ENCODE measurements around the gene MRPL14. TPM values are rescaled to one million over a fixed set of nuclear protein-coding genes. Genes with fewer than 3 reads are reported as not detected.

Gene MRPL14
- total RNA-seq, 4 donors from 2014 or later: 41.7 to 60.3 (median 53.6) TPM

DNA sequence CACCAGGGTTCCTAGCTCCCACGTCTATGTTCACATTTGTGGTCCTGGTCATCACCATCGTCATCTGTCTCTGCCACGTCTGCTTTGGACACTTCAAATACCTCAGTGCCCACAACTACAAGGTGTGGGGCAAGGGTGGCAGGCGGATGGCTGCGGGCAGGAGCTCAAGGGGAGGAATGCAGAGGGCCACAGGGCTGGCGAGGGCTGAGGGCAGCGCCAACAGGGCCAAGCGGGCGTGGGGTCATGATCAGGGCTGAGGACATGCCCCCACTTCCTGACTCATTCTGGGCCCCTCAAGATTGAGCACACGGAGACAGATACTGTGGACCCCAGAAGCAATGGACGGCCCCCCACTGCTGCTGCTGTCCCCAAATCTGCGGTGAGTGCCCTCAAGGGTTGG is 26.8 kb upstream of the MRPL14 start:
- no peak for DNase-seq
- Histone ChIP-seq H3K4me1 (peaks cover 0 to 7% (median 0%) of the 10 kb centered on the region in 3 donors), H3K27ac (no peak overlapping the region), H3K9me3 (no peaks in the 10 kb centered on the region), H3K36me3 (peaks cover under 1 to 42% (median 7%) of the 10 kb centered on the region in 3 donors), H3K4me3 (no peak overlapping the region), H3K27me3 (no peaks in the 10 kb centered on the region)
- TF ChIP-seq, protein P1, sequence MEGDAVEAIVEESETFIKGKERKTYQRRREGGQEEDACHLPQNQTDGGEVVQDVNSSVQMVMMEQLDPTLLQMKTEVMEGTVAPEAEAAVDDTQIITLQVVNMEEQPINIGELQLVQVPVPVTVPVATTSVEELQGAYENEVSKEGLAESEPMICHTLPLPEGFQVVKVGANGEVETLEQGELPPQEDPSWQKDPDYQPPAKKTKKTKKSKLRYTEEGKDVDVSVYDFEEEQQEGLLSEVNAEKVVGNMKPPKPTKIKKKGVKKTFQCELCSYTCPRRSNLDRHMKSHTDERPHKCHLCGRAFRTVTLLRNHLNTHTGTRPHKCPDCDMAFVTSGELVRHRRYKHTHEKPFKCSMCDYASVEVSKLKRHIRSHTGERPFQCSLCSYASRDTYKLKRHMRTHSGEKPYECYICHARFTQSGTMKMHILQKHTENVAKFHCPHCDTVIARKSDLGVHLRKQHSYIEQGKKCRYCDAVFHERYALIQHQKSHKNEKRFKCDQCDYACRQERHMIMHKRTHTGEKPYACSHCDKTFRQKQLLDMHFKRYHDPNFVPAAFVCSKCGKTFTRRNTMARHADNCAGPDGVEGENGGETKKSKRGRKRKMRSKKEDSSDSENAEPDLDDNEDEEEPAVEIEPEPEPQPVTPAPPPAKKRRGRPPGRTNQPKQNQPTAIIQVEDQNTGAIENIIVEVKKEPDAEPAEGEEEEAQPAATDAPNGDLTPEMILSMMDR (IDR thresholded peaks at IDR 0.05): no peak
- TF ChIP-seq POLR2A (IDR thresholded peaks at IDR 0.05): no peak
- intact Hi-C loops (cut with DNase I): no loop called here
- 84% methylated on average over 9 of the region's 12 CpGs; no CpG with 5 or more reads in 1 of the 2 donors for WGBS, 2 donors

DNA sequence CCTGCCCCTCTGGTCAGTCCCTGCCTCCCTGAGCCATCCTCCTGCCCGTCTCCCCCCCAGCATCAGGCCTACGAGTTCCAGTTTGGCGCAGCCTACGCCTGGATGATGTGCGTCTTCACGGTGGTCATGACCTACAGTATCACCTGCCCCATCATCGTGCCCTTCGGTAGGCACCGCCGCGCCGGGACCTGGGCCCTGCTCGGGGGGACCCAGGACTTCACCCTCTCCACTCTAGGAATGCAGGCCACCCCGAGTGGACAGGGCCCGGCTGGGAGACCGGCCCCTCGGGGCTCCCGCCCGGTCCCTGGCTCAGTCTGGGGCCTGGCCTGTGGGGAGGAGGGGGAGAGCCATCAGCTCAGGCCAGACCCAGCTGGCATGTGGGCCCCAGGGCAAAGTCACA is 25.3 kb upstream of the MRPL14 start:
- WGBS, 2 donors: 80 to 96% methylated on average over 1 to 10 of the region's 19 CpGs
- no peak for DNase-seq
- peaks cover 7 to 58% (median 13%) of the 10 kb centered on the region in 3 donors for H3K36me3 ChIP-seq
- intact Hi-C loops (cut with DNase I): loop anchor here (2.0 kb wide), 1 partner anchor 52 kb away; no protein-coding TSS in a partner anchor
- no peak overlapping the region for H3K4me3 ChIP-seq
- TF ChIP-seq, protein P1 (IDR thresholded peaks at IDR 0.05): no peak
- no peak for TF ChIP-seq POLR2A (IDR thresholded peaks at IDR 0.05)
- no peaks in the 10 kb centered on the region for H3K27me3 ChIP-seq
- H3K9me3 ChIP-seq: no peaks in the 10 kb centered on the region
- peaks cover 0 to 7% (median 0%) of the 10 kb centered on the region in 3 donors for H3K4me1 ChIP-seq
- no peak overlapping the region for H3K27ac ChIP-seq

DNA sequence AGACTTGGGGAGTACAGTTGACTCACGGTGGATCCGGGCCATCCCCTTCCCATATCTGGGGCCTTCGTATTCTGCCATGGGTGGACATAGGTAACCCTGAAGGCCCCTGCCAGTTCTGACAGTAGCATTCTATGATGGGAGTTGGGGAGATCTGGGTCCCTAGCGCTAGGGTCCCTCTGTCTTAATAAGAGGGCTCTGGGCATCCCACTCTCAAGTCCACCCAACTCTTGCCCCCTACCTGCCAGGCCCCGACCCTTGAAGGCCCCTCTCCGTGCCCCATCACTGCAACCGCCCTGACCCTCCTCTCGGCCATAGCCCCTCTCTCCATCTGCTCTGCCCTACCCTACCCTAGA is 24.8 kb upstream of the MRPL14 start:
- H3K9me3 ChIP-seq: no peaks in the 10 kb centered on the region
- no peak overlapping the region for H3K4me3 ChIP-seq
- H3K27me3 ChIP-seq: no peaks in the 10 kb centered on the region
- H3K27ac ChIP-seq: no peak overlapping the region
- intact Hi-C loops (cut with DNase I): loop anchor here (2.0 kb wide), 1 partner anchor 51 kb away; no protein-coding TSS in a partner anchor
- no peak for DNase-seq
- H3K4me1 ChIP-seq: peaks cover 0 to 7% (median 0%) of the 10 kb centered on the region in 3 donors
- no peak for TF ChIP-seq POLR2A (IDR thresholded peaks at IDR 0.05)
- TF ChIP-seq, protein P1 (IDR thresholded peaks at IDR 0.05): no peak
- H3K36me3 ChIP-seq: peaks cover 12 to 62% (median 16%) of the 10 kb centered on the region in 3 donors
- 61 to 83% methylated on average over 5 to 7 of the region's 8 CpGs for WGBS, 2 donors

DNA sequence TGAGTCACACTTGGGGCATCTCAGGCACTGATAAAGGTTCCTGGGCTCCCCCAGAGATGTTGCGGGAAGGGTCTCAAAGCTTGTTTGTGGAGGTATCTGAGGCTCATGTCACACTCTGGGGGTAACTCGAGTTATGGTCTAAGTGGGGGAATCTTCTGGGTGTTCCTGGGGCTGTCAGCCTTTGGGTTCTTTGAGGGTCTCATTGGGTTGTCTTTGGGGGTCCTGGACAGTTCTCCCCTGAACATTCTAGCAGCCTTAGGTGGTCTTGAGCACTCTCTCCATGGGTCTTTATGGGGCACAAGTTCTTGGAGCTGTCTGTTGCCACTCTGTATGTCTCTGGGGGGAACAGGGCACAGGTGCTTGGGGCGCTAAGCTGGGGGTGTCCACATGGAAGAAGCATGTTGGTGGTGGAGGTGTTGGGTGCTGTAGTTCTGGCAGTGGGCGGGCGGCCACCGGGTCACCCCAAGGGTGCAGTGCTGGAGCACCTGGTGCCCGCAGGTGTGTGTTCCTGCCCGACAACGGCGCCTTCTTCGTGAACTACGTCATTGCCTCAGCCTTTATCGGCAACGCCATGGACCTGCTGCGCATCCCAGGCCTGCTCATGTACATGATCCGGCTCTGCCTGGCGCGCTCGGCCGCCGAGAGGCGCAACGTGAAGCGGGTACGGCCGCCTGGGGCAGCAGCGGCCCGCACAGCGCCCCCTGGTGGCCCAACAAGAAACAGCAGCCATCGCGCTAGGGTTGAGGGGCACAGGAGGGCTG is 24.3 kb upstream of the MRPL14 start:
- DNase-seq: no peak
- intact Hi-C loops (cut with DNase I): loop anchor here (2.0 kb wide), 1 partner anchor 51 kb away; no protein-coding TSS in a partner anchor
- WGBS, 2 donors: 27 to 83% methylated on average over 1 to 14 of the region's 31 CpGs
- H3K9me3 ChIP-seq: no peaks in the 10 kb centered on the region
- H3K4me3 ChIP-seq: peak overlapping the region in 1 of 4 donors; percentile 24
- no peak for TF ChIP-seq POLR2A (IDR thresholded peaks at IDR 0.05)
- TF ChIP-seq, protein P1 (IDR thresholded peaks at IDR 0.05): peak; percentile 96 to 99 (median 99)
- H3K36me3 ChIP-seq: peaks cover 13 to 68% (median 22%) of the 10 kb centered on the region in 3 donors
- no peaks in the 10 kb centered on the region for H3K27me3 ChIP-seq
- H3K27ac ChIP-seq: no peak overlapping the region
- H3K4me1 ChIP-seq: peaks cover 0 to 7% (median 0%) of the 10 kb centered on the region in 3 donors

DNA sequence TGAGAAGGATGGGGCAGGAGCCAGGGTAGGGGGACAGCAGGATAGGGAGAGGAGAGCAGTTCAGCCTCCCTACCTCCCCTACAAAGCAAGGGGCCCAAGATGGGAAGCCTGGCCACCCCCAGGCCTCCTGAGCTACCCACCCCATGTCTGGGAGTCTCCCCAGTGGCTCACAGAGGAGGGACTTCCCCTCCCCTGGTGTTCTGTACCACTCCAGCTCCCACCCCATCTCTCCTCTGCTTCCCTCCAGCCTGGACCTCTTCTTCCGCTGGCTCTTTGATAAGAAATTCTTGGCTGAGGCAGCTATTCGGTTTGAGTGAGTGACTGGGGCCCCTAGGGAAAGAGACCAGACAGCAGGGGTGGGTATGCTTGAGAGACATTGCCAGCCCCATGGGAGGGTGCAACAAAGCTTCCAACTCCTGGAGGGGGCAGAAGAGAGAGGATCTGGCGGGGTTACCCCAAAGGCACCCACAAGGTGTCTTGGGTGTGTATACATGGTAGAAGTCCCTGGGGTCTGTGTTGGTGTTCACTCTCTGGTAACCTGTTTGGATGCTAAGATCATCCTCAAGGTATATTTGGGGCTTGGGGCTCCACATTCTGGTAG is 23.2 kb upstream of the MRPL14 start:
- H3K27me3 ChIP-seq: no peaks in the 10 kb centered on the region

More for the DNA sequence above, 23.2 kb upstream of the MRPL14 start:
- H3K9me3 ChIP-seq: no peaks in the 10 kb centered on the region
- H3K36me3 ChIP-seq: peaks cover 13 to 79% (median 23%) of the 10 kb centered on the region in 3 donors
- intact Hi-C loops (cut with DNase I): no loop called here
- H3K4me1 ChIP-seq: peaks cover 0 to 7% (median 0%) of the 10 kb centered on the region in 3 donors
- 80% methylated on average over 1 of the region's 3 CpGs; no CpG with 5 or more reads in 1 of the 2 donors for WGBS, 2 donors
- no peak for DNase-seq
- H3K4me3 ChIP-seq: no peak overlapping the region
- TF ChIP-seq, protein P1 (IDR thresholded peaks at IDR 0.05): no peak
- TF ChIP-seq POLR2A (IDR thresholded peaks at IDR 0.05): no peak
- H3K27ac ChIP-seq: no peak overlapping the region

All from esophagus squamous epithelium (tissue), 5 donors.